Measurements from ENCODE around the gene KDSR. TPM values are rescaled to one million over a fixed set of nuclear protein-coding genes. Genes with fewer than 3 reads are reported as not detected.
A peak's percentile ranks its signal among the peaks of the same experiment; 100 is the strongest.

KDSR gene
- total and polyA plus RNA-seq, 10 donors: 5.7 to 42.2 (median 32.6) TPM

DNA sequence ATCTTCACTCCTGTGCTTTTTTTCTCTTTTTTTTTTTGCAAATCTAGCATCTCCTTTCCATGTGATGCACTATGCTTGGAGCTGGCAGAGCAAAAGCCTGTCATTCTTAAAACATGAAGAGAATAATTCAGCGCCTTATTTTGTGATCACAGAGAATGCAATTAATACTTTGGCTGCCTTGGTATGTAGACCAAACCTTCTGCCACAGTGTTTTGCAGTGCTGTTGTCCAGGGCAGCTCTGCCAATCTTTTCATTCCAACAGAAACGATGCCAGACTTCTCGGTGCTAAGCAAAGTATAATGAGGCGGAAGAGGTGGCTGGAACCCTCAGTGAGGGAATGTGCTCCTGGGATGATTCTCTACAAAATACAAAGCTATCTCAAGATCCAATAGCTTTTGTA, 73.1 kb downstream of the KDSR start:
- intact Hi-C loops (cut with DNase I; ENCODE audit: low total_unique reads): no loop called here
- peaks cover 18 to 95% (median 74%) of the 10 kb centered on the region in 6 donors for H3K4me1 ChIP-seq
- H3K4me3 ChIP-seq: no peak overlapping the region

GRCh38 chr18:63292831-63293683, 73.9 kb downstream of the KDSR start:
- DNase-seq: peak; percentile 85
- intact Hi-C loops (cut with DNase I; ENCODE audit: low total_unique reads): no loop called here

More for the DNA sequence above, 73.1 kb downstream of the KDSR start:
- DNase-seq: no peak
- Histone ChIP-seq H3K36me3 (peaks cover 0 to 50% (median 0%) of the 10 kb centered on the region in 6 donors), H3K27ac (peak overlapping the region; percentile 22 to 86 (median 70)), H3K9me3 (no peaks in the 10 kb centered on the region), H3K27me3 (replicated peaks in 1 of 7) (no peaks in the 10 kb centered on the region)
- no peak for TF ChIP-seq POLR2AphosphoS5 (IDR thresholded peaks at IDR 0.05)
- TF ChIP-seq, protein P1, sequence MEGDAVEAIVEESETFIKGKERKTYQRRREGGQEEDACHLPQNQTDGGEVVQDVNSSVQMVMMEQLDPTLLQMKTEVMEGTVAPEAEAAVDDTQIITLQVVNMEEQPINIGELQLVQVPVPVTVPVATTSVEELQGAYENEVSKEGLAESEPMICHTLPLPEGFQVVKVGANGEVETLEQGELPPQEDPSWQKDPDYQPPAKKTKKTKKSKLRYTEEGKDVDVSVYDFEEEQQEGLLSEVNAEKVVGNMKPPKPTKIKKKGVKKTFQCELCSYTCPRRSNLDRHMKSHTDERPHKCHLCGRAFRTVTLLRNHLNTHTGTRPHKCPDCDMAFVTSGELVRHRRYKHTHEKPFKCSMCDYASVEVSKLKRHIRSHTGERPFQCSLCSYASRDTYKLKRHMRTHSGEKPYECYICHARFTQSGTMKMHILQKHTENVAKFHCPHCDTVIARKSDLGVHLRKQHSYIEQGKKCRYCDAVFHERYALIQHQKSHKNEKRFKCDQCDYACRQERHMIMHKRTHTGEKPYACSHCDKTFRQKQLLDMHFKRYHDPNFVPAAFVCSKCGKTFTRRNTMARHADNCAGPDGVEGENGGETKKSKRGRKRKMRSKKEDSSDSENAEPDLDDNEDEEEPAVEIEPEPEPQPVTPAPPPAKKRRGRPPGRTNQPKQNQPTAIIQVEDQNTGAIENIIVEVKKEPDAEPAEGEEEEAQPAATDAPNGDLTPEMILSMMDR (IDR thresholded peaks at IDR 0.05 in 8 of 11, conservative IDR thresholded peaks at IDR 0.05 in 3 of 11): no peak
- no peak for TF ChIP-seq POLR2A (IDR thresholded peaks at IDR 0.05)
- WGBS, 5 donors: 91 to 98% (median 93%) methylated on average over 4 of the region's 4 CpGs

DNA sequence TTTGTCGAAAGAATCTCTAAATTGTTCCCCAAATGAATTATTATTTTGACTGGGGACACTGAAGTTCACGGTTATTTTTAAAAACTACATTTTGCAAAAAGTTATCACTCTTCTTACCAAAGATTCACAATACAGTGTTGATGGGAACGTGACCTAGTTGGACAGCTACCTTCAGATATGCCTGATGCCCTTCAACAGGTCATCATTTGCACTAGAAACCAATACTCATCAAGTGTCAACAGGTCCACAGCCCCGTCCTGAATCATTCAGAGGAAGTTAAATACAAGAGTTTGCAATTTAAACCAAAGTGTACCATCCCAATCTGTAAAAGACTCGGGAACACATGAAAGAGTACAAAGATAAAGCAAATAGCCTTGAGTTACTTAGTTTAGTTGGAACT, 75.7 kb downstream of the KDSR start:
- TF ChIP-seq, protein P1 (IDR thresholded peaks at IDR 0.05 in 8 of 11, conservative IDR thresholded peaks at IDR 0.05 in 3 of 11): no peak
- TF ChIP-seq POLR2A (IDR thresholded peaks at IDR 0.05) (no peak), POLR2AphosphoS5 (IDR thresholded peaks at IDR 0.05) (no peak)
- H3K36me3 ChIP-seq: peaks cover 0 to 27% (median 0%) of the 10 kb centered on the region in 6 donors
- peak overlapping the region in 5 of 8 donors; percentile 5 to 86 (median 74) for H3K27ac ChIP-seq
- H3K4me1 ChIP-seq: peaks cover 24 to 96% (median 79%) of the 10 kb centered on the region in 6 donors
- 80 to 85% (median 82%) methylated on average over 5 of the region's 5 CpGs for WGBS, 5 donors
- H3K4me3 ChIP-seq: no peak overlapping the region
- H3K9me3 ChIP-seq: no peaks in the 10 kb centered on the region
- no peak for DNase-seq
- intact Hi-C loops (cut with DNase I; ENCODE audit: low total_unique reads): no loop called here
- H3K27me3 ChIP-seq (replicated peaks in 1 of 7): no peaks in the 10 kb centered on the region

More at GRCh38 chr18:63292831-63293683, 73.9 kb downstream of the KDSR start:
- Histone ChIP-seq H3K4me1 (peaks cover 15 to 95% (median 74%) of the 10 kb centered on the region in 6 donors), H3K27me3 (replicated peaks in 1 of 7) (no peaks in the 10 kb centered on the region), H3K36me3 (peaks cover 0 to 44% (median 0%) of the 10 kb centered on the region in 6 donors), H3K4me3 (peak overlapping the region in 2 of 8 donors; percentile 2 to 54), H3K9me3 (no peaks in the 10 kb centered on the region), H3K27ac (peak overlapping the region; percentile 22 to 86 (median 70))
- WGBS, 5 donors: 26 to 59% (median 46%) methylated on average over 8 to 11 of the region's 11 CpGs
- TF ChIP-seq POLR2AphosphoS5 (IDR thresholded peaks at IDR 0.05): peak; percentile 37 to 74 (median 52)
- TF ChIP-seq, protein P1 (IDR thresholded peaks at IDR 0.05 in 8 of 11, conservative IDR thresholded peaks at IDR 0.05 in 3 of 11): no peak
- TF ChIP-seq POLR2A (IDR thresholded peaks at IDR 0.05): no peak

GRCh38 chr18:63290821-63291200, 76.2 kb downstream of the KDSR start:
- Histone ChIP-seq H3K36me3 (peaks cover 0 to 22% (median 0%) of the 10 kb centered on the region in 6 donors), H3K4me1 (peaks cover 24 to 96% (median 84%) of the 10 kb centered on the region in 6 donors), H3K9me3 (no peaks in the 10 kb centered on the region), H3K4me3 (no peak overlapping the region), H3K27ac (peak overlapping the region in 5 of 8 donors; percentile 17 to 86 (median 74)), H3K27me3 (replicated peaks in 1 of 7) (no peaks in the 10 kb centered on the region)
- WGBS, 5 donors: 76 to 86% (median 82%) methylated on average over 7 of the region's 7 CpGs
- peak in 1 of 3 donors; percentile 13 for TF ChIP-seq POLR2AphosphoS5 (IDR thresholded peaks at IDR 0.05)
- TF ChIP-seq, protein P1 (IDR thresholded peaks at IDR 0.05 in 8 of 11, conservative IDR thresholded peaks at IDR 0.05 in 3 of 11): no peak
- no peak for DNase-seq
- intact Hi-C loops (cut with DNase I; ENCODE audit: low total_unique reads): no loop called here
